OCI-LY7 (cell line): ENCODE results near the gene ZBTB20.

Experiments
- CTCF ChIP-seq: fragments of 200-600 bp; sonication (generic); conservative IDR thresholded peaks from 2 replicates; pipeline ENCODE4 v1.5.1; 2014; ENCODE audit warnings: mild to moderate bottlenecking, antibody characterized with exemption, low read length, moderate library complexity, mixed read lengths
- EZH2phosphoT487 ChIP-seq: fragments of 200-600 bp; sonication (generic); IDR thresholded peaks from 2 replicates; pipeline ENCODE4 v1.6.1; 2018; ENCODE audit warnings: low read depth, borderline replicate concordance, mild to moderate bottlenecking, mixed run types, antibody characterized with exemption, low read length, moderate library complexity, mixed read lengths

- no peak for TF ChIP-seq CTCF
- TF ChIP-seq EZH2phosphoT487 = no peak
Measured at GRCh38 chr3:115165266-115165665, 18.2 kb upstream of the ZBTB20 start.
